Measurements from ENCODE around the gene MKNK1.

Gene MKNK1

DNA sequence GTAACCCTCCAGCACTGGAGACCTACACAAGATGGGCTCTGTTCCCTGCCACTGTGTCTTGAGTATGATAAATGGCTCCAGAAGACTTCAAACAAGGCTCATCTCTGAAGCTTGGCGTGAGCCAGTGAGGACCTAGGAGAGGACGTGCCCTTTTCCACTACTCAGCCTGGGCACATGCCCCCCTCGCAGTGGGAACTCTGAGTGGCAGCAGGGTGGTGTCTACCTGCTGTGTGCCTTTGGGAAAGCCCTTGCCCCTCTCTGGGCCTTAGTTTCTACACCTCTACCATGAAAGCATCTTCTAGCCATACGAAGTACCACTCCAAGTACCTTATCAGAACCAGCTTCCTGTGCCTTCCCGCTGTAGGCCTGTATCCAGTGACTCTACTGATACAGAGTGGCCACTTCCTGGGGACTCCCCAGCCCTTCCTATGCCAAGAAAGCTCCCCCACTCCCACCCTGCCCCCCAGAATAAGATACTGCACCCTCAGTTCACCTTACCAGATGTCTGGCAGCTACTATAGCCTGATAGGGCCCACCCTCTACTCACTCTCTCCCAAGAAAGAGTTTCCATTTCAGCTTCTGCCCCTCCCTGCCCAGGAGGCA lies 15.7 kb upstream of the MKNK1 start:
- no peak for DNase-seq (ENCODE audit: extremely low read depth, low read depth)
- TF ChIP-seq CTCF (IDR thresholded peaks at IDR 0.05; ENCODE audit: low read depth, low read length, missing control alignments) = no peak

DNA sequence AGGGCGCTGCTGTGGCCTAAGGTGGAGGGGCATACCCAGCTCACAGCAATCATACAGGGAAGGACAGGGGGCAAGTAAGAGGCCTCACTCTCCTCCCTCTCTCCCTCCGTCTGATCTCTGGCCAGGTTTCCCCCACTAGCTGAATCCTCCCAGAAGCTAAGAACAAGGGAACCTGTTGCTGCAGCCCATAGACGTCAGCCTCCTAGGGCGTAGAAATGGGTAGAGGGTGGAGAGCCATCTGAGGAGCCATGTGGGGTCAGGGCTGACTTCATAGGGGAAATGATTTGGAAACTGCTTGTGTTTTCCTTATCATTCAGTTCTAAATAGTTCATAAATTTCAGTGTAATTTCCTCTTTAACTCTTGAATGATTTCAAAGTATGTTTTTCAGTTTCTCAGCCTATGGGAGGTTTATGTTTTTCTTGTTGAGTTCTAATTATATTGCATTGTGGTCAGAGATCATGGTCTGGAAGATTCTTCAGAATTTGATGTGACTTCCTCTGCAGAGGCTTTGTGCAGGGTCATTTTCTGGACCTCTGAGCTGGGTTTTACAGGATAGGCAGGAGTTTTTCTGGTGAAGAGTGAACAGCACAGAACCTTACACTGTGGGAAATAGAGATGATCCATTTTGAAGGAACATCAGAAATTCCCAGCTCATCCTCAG lies 14.8 kb upstream of the MKNK1 start:
- H3K4me3 ChIP-seq (replicated peaks; ENCODE audit: low read depth, low read length) = no peak overlapping the region
- TF ChIP-seq CTCF (IDR thresholded peaks at IDR 0.05; ENCODE audit: low read depth, low read length, missing control alignments) = no peak

More for the DNA sequence above, 15.7 kb upstream of the MKNK1 start:
- H3K4me3 ChIP-seq (replicated peaks; ENCODE audit: low read depth, low read length) = no peak overlapping the region

GRCh38 chr1:46617833-46618232 lies 13.8 kb upstream of the MKNK1 start:
- no peak for DNase-seq (ENCODE audit: extremely low read depth, low read depth)
- H3K4me3 ChIP-seq (replicated peaks; ENCODE audit: low read depth, low read length) = no peak overlapping the region
- TF ChIP-seq CTCF (IDR thresholded peaks at IDR 0.05; ENCODE audit: low read depth, low read length, missing control alignments) = no peak

More for the DNA sequence above, 14.8 kb upstream of the MKNK1 start:
- no peak for DNase-seq (ENCODE audit: extremely low read depth, low read depth)

DNA sequence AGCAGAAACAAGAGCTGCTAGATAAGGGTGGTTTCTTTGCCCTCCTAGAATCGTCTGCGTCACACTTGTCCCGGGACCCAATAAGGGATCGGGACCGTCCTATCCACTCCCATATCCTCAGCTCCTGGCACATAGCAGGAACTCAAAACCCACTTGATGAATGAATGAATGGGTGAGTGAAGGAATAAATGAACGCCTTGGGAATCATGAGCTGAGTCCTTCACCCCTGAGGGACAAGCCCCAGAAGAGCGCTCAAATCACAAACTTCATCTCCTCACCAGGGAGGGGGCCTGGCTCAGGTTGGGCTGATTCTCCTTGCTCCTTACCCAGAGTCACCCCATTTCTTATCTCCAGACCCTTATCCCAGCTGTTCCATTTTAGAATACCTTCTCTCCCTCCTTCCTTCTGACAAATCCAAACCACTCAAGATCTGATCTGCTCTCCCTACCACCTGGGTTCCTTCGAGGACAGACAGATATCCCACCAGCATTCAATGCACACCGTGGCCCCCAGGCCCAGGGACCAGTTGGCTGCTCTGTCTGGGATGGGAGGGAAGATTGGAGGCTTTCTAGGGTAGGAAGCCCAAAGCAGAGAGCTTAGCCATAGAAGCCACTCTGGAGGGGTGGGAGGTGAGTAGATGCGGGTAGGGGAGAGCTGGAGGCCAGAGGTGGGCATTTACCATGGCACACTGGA lies 13.2 kb upstream of the MKNK1 start:
- TF ChIP-seq CTCF (IDR thresholded peaks at IDR 0.05; ENCODE audit: low read depth, low read length, missing control alignments) = no peak
- H3K4me3 ChIP-seq (replicated peaks; ENCODE audit: low read depth, low read length) = peak overlapping the region; percentile 51
- no peak for DNase-seq (ENCODE audit: extremely low read depth, low read depth)

- H3K4me3 ChIP-seq (replicated peaks; ENCODE audit: low read depth, low read length) = peak within 1 kb of the TSS; percentile 51
- no peak for DNase-seq (ENCODE audit: extremely low read depth, low read depth)
- TF ChIP-seq CTCF (IDR thresholded peaks at IDR 0.05; ENCODE audit: low read depth, low read length, missing control alignments) = no peak
Measured at GRCh38 chr1:46616277-46617107, 12.4 kb upstream of the MKNK1 start, which contains the start of gene MOB3C. Gene MOB3C (minus strand): TSS chr1:46616811. CDS start chr1:46613321, 3,490 bp downstream.

- DNase-seq (ENCODE audit: extremely low read depth, low read depth) = no peak
- peak overlapping the region; percentile 51 for H3K4me3 ChIP-seq (replicated peaks; ENCODE audit: low read depth, low read length)
- TF ChIP-seq CTCF (IDR thresholded peaks at IDR 0.05; ENCODE audit: low read depth, low read length, missing control alignments) = no peak
Measured at GRCh38 chr1:46615735-46616134, 11.7 kb upstream of the MKNK1 start.

All from HFF-Myc (cell line).